HFFc6 (cell line): ENCODE measurements around the gene HNRNPA3. TPM values are rescaled to one million over a fixed set of nuclear protein-coding genes. Genes with fewer than 3 reads are reported as not detected.

Experiments used
- DNase-seq: peaks from one replicate; pipeline ENCODE4 v3.0.0-alpha.2; 2018
- H3K27ac Mint-ChIP-seq: 2 replicates; pipeline ENCODE4 v1.8.0; 2020; ENCODE audit warnings: mild to moderate bottlenecking, mixed read lengths
- H3K27me3 Mint-ChIP-seq: 2 replicates; pipeline ENCODE4 v1.8.0; 2021; ENCODE audit warnings: mild to moderate bottlenecking, moderate library complexity, mixed read lengths; ENCODE audit not compliant: insufficient read depth
- H3K36me3 Mint-ChIP-seq: 2 replicates; pipeline ENCODE4 v1.8.0; 2021; ENCODE audit warnings: low read depth, mixed read lengths
- H3K4me1 Mint-ChIP-seq: 2 replicates; pipeline ENCODE4 v1.8.0; 2020; ENCODE audit warnings: low read depth, mixed read lengths
- H3K4me3 Mint-ChIP-seq: 2 replicates; pipeline ENCODE4 v1.8.0; 2020; ENCODE audit warnings: mild to moderate bottlenecking, moderate library complexity, mixed read lengths
- H3K9me3 Mint-ChIP-seq: 2 replicates; pipeline ENCODE4 v1.8.0; 2020; ENCODE audit warnings: mild to moderate bottlenecking, mixed read lengths
- microRNA-seq: library from miRNA; unstranded; fragments of <30 nt; microRNA quantifications from one replicate; pipeline ENCODE4, GENCODE V29; 2019
- total RNA-seq, 6 experiments: library from RNA; stranded (reverse); fragmentation: NEBNext Ultra II Directional; extraction: Animal tissue kit (Norgen Biotek cat#: 25700); gene quantifications; 2 replicates in 1 of 6; 3 replicates in 5 of 6; pipeline ENCODE4 v1.2.3, GENCODE V29; 2021
- TF ChIP-seq, protein P1 (sequence below): fragments of 200-600 bp; sonication (generic); IDR thresholded peaks from 2 replicates; pipeline ENCODE4 v1.5.0; 2021; ENCODE audit warnings: antibody characterized with exemption, mild to moderate bottlenecking

Gene HNRNPA3
- total RNA-seq, 6 experiments from 2014 or later, result 165 to 253 (median 205) TPM

DNA sequence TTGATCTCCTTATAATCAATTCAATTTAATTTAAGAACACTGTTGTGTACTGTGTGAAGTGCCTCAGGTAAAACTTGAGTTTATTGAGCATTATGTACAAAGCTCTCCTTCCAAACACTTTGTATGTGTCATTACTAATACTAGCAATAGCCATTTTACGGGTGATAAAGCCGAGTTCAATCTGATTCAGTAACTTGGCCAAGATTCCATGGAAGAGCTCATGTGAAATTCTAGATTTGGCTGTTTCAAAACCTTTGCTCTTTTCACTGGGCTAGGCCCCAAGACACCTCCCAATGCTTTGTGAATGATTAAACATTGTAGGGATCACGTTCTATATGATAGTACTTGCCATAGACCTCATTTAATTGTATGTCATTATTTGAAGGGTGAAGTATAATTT lies 60.8 kb downstream of the HNRNPA3 start:
- Mint-ChIP-seq H3K27me3 (no peaks in the 10 kb centered on the region), H3K36me3 (no peaks in the 10 kb centered on the region), H3K27ac (no peak overlapping the region), H3K4me3 (peak overlapping the region; percentile 52; the same call in 1 of the 2 replicates), H3K9me3 (no peaks in the 10 kb centered on the region), H3K4me1 (peaks cover 37% of the 10 kb centered on the region)
- no peak for DNase-seq
- TF ChIP-seq, protein P1, sequence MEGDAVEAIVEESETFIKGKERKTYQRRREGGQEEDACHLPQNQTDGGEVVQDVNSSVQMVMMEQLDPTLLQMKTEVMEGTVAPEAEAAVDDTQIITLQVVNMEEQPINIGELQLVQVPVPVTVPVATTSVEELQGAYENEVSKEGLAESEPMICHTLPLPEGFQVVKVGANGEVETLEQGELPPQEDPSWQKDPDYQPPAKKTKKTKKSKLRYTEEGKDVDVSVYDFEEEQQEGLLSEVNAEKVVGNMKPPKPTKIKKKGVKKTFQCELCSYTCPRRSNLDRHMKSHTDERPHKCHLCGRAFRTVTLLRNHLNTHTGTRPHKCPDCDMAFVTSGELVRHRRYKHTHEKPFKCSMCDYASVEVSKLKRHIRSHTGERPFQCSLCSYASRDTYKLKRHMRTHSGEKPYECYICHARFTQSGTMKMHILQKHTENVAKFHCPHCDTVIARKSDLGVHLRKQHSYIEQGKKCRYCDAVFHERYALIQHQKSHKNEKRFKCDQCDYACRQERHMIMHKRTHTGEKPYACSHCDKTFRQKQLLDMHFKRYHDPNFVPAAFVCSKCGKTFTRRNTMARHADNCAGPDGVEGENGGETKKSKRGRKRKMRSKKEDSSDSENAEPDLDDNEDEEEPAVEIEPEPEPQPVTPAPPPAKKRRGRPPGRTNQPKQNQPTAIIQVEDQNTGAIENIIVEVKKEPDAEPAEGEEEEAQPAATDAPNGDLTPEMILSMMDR, result no peak

Small RNA genes lying within 50 kb of the gene (microRNA-seq; reads per million reads assigned to microRNA genes)
- 3.1 reads per million for gene MIR3128

Other genes with a start within 250 kb of the HNRNPA3 start
- gene NFE2L2, start 51.9 kb downstream of the HNRNPA3 start, total RNA-seq, result 10 to 100 TPM; 59.0 to 76.5 (median 67.8) TPM
- 10 to 100 TPM; 36.0 to 47.6 (median 43.1) TPM for gene AGPS, start 180.0 kb downstream of the HNRNPA3 start, total RNA-seq